Neural cell (in vitro differentiated cells): ENCODE results near the gene HS2ST1. TPM values are rescaled to one million over a fixed set of nuclear protein-coding genes. Genes with fewer than 3 reads are reported as not detected.

Experiments used
- H2AFZ ChIP-seq: fragments of 200-600, 300-800 bp; sonication (generic), shearing (Covaris generic); 2 replicates; pipeline ENCODE4 v1.6.0; 2014; ENCODE audit warnings: low read depth, mild to moderate bottlenecking, antibody characterized with exemption, low read length, moderate library complexity
- H3F3A ChIP-seq: fragments of 200-600 bp; shearing (Covaris generic); 2 replicates; pipeline ENCODE4 v1.6.1; 2016; ENCODE audit warnings: mild to moderate bottlenecking, moderate library complexity, mixed read lengths, antibody characterized with exemption, low read length; ENCODE audit not compliant: insufficient read depth, poor library complexity, severe bottlenecking
- H3K27ac ChIP-seq: fragments of 200-600, 300-800 bp; sonication (generic), shearing (Covaris generic); 2 replicates; pipeline ENCODE4 v1.5.1; 2014; ENCODE audit warnings: mild to moderate bottlenecking, low read length, moderate library complexity
- H3K27me3 ChIP-seq: fragments of 300-800, 200-600 bp; sonication (generic), shearing (Covaris generic); 2 replicates; pipeline ENCODE4 v1.6.0; 2014; ENCODE audit warnings: mild to moderate bottlenecking, low read depth, low read length, moderate library complexity; ENCODE audit not compliant: insufficient read depth
- H3K36me3 ChIP-seq: fragments of 300-800, 200-600 bp; sonication (generic), shearing (Covaris generic); 2 replicates; pipeline ENCODE4 v1.5.1; 2014; ENCODE audit warnings: mild to moderate bottlenecking, antibody characterized with exemption, low read length, moderate library complexity; ENCODE audit not compliant: insufficient read depth
- H3K4me2 ChIP-seq: fragments of 300-800, 200-600 bp; sonication (generic), shearing (Covaris generic); 2 replicates; pipeline ENCODE4 v1.6.0; 2014; ENCODE audit warnings: mild to moderate bottlenecking, low read length
- H3K4me3 ChIP-seq: fragments of 300-800, 200-600 bp; sonication (generic), shearing (Covaris generic); 2 replicates; pipeline ENCODE4 v1.5.1; 2014; ENCODE audit warnings: mild to moderate bottlenecking, low read length, moderate library complexity
- H3K79me2 ChIP-seq: fragments of 200-600 bp; shearing (Covaris generic); replicated peaks from 2 replicates; pipeline ENCODE4 v1.6.0; 2014; ENCODE audit warnings: mild to moderate bottlenecking, low read length, moderate library complexity; ENCODE audit not compliant: insufficient read depth
- H3K9ac ChIP-seq: fragments of 300-800, 200-600 bp; sonication (generic), shearing (Covaris generic); 2 replicates; pipeline ENCODE4 v1.6.1; 2016; ENCODE audit warnings: mild to moderate bottlenecking, low read length, mixed read lengths
- H3K9me2 ChIP-seq: fragments of 200-600 bp; shearing (Covaris generic); 2 replicates; pipeline ENCODE4 v1.6.1; 2016; ENCODE audit warnings: mild to moderate bottlenecking, low read length, mixed read lengths; ENCODE audit not compliant: insufficient read depth
- H3K9me3 ChIP-seq: fragments of 200-600, 300-800 bp; sonication (generic), shearing (Covaris generic); 2 replicates; pipeline ENCODE4 v1.6.1; 2016; ENCODE audit warnings: mild to moderate bottlenecking, mixed run types, low read length, moderate library complexity, mixed read lengths
- H4K20me1 ChIP-seq: fragments of 200-600 bp; shearing (Covaris generic); 2 replicates; pipeline ENCODE4 v1.6.1; 2016; ENCODE audit warnings: mild to moderate bottlenecking, mixed run types; ENCODE audit not compliant: insufficient read depth
- CTCF ChIP-seq: fragments of 450-650 bp; IDR thresholded peaks from 2 replicates; pipeline ENCODE4 v1.5.1; 2014; ENCODE audit warnings: antibody characterized with exemption, mild to moderate bottlenecking, moderate library complexity; ENCODE audit not compliant: poor library complexity, severe bottlenecking
- EP300 ChIP-seq: fragments of 450-650 bp; conservative IDR thresholded peaks from 2 replicates; pipeline ENCODE4 v1.6.1; 2014; ENCODE audit warnings: antibody characterized with exemption, mild to moderate bottlenecking, moderate library complexity; ENCODE audit not compliant: poor library complexity, severe bottlenecking
- EZH2 ChIP-seq: fragments of 200-600, 300-800 bp; shearing (Covaris generic), sonication (generic); IDR thresholded peaks from 2 replicates; pipeline ENCODE4 v1.6.1; 2014; ENCODE audit warnings: antibody characterized with exemption, low read length, borderline replicate concordance, mild to moderate bottlenecking; ENCODE audit not compliant: insufficient read depth, poor library complexity, severe bottlenecking
- MXI1 ChIP-seq: fragments of 450-650 bp; conservative IDR thresholded peaks from 2 replicates; pipeline ENCODE4 v1.6.1; 2014; ENCODE audit warnings: antibody characterized with exemption, mild to moderate bottlenecking; ENCODE audit not compliant: poor library complexity, severe bottlenecking
- POLR2AphosphoS5 ChIP-seq: IDR thresholded peaks from 2 replicates; pipeline ENCODE4 v1.6.1; 2012
- RAD21 ChIP-seq: fragments of 450-650 bp; conservative IDR thresholded peaks from 2 replicates; pipeline ENCODE4 v1.6.1; 2014; ENCODE audit warnings: antibody characterized with exemption, mild to moderate bottlenecking, moderate library complexity
- REST ChIP-seq: IDR thresholded peaks from 2 replicates; pipeline ENCODE4 v1.6.1; 2012; ENCODE audit warnings: borderline replicate concordance
- SMC3 ChIP-seq: fragments of 450-650 bp; conservative IDR thresholded peaks from 2 replicates; pipeline ENCODE4 v1.6.1; 2014; ENCODE audit warnings: antibody characterized with exemption, mild to moderate bottlenecking, moderate library complexity; ENCODE audit not compliant: poor library complexity
- TAF1 ChIP-seq: IDR thresholded peaks from 2 replicates; pipeline ENCODE4 v1.6.1; 2012; ENCODE audit warnings: low read depth
- polyA plus RNA-seq: library from polyadenylated mRNA; depleted of rRNA; stranded (reverse); fragments of >200 nt; gene quantifications from 2 replicates; pipeline ENCODE4 v1.2.3, GENCODE V29; 2014

The HS2ST1 gene
- polyA plus RNA-seq, 1 donor from 2014 or later, result 24.7 TPM

- Histone ChIP-seq H3K27ac (no peak overlapping the region), H3K9me2 (no peaks in the 10 kb centered on the region), H3F3A (no peaks in the 10 kb centered on the region), H3K79me2 (peaks cover 70% of the 10 kb centered on the region), H3K4me3 (no peak overlapping the region), H3K9me3 (no peaks in the 10 kb centered on the region), H3K9ac (no peak overlapping the region), H3K27me3 (no peaks in the 10 kb centered on the region), H2AFZ (no peak overlapping the region), H4K20me1 (no peaks in the 10 kb centered on the region), H3K36me3 (no peaks in the 10 kb centered on the region), H3K4me2 (no peak overlapping the region)
- no peak for TF ChIP-seq MXI1
- no peak for TF ChIP-seq EP300
- TF ChIP-seq RAD21, result no peak
- no peak for TF ChIP-seq EZH2
- no peak for TF ChIP-seq POLR2AphosphoS5
- no peak for TF ChIP-seq CTCF
- no peak for TF ChIP-seq SMC3
- no peak for TF ChIP-seq TAF1
- TF ChIP-seq REST, result no peak
These were observed 19.3 kb downstream of the HS2ST1 start for GRCh38 chr1:86933562-86934377.

- Histone ChIP-seq H2AFZ (no peak overlapping the region), H3K4me3 (no peak overlapping the region), H4K20me1 (no peaks in the 10 kb centered on the region), H3K27ac (no peak overlapping the region), H3K79me2 (peaks cover 66% of the 10 kb centered on the region), H3F3A (no peaks in the 10 kb centered on the region), H3K9me3 (no peaks in the 10 kb centered on the region), H3K9ac (no peak overlapping the region), H3K27me3 (no peaks in the 10 kb centered on the region), H3K4me2 (no peak overlapping the region), H3K9me2 (no peaks in the 10 kb centered on the region), H3K36me3 (no peaks in the 10 kb centered on the region)
- TF ChIP-seq POLR2AphosphoS5 (no peak), CTCF (no peak), REST (no peak), TAF1 (no peak), MXI1 (no peak), RAD21 (no peak), EP300 (no peak), SMC3 (no peak), EZH2 (no peak)
These were observed 24.0 kb downstream of the HS2ST1 start for GRCh38 chr1:86938450-86938849.
